Activated CD4-positive, alpha-beta memory T cell treated with anti-CD3 and anti-CD28 coated beads, Interleukin-2, amount 10 ng/mL, durations not matched to agents 7 days and 5 days (primary cell): ENCODE measurements around the gene PRR3. TPM values are rescaled to one million over a fixed set of nuclear protein-coding genes. Genes with fewer than 3 reads are reported as not detected.

Experiments
- total RNA-seq, 2 experiments: library from RNA; stranded (reverse); gene quantifications; one replicate each; pipeline ENCODE4 v1.2.3, GENCODE V29; 2021

Gene PRR3
- total RNA-seq, 2 experiments from 2014 or later, result 15.3 TPM

Other genes starting within 250 kb of the PRR3 start
- 10 to 100 TPM; 15.1 to 15.6 TPM for gene TRIM39, start 230.4 kb upstream of the PRR3 start, total RNA-seq
- 10 to 100 TPM; 34.2 to 35.7 TPM for gene RPP21, start 212.1 kb upstream of the PRR3 start, total RNA-seq
- gene HLA-E, start 67.8 kb upstream of the PRR3 start, total RNA-seq, result 100 to 1,000 TPM; 757 to 767 TPM
- gene GNL1, start 806 bp upstream of the PRR3 start, total RNA-seq, result 10 to 100 TPM; 62.1 to 70.8 TPM
- 10 to 100 TPM; 64.3 to 65.2 TPM for gene ABCF1, start 14.1 kb downstream of the PRR3 start, total RNA-seq
- 100 to 1,000 TPM in 1 of 2 experiments, 10 to 100 TPM in 1; 96.1 to 103 TPM for gene PPP1R10, start 59.9 kb downstream of the PRR3 start, total RNA-seq
- 10 to 100 TPM; 42.4 to 42.8 TPM for gene MRPS18B, start 60.5 kb downstream of the PRR3 start, total RNA-seq
- gene ATAT1, start 69.6 kb downstream of the PRR3 start, total RNA-seq, result 1 to 10 TPM; 6.3 to 8.0 TPM
- gene C6orf136, start 89.8 kb downstream of the PRR3 start, total RNA-seq, result 10 to 100 TPM; 21.7 to 24.4 TPM
- gene DHX16, start 115.7 kb downstream of the PRR3 start, total RNA-seq, result 10 to 100 TPM; 35.6 to 37.6 TPM
- gene PPP1R18, start 129.3 kb downstream of the PRR3 start, total RNA-seq, result 100 to 1,000 TPM; 269 to 283 TPM
- gene NRM, start 133.7 kb downstream of the PRR3 start, total RNA-seq, result 10 to 100 TPM; 40.5 to 41.1 TPM
- gene MDC1, start 160.0 kb downstream of the PRR3 start, total RNA-seq, result 10 to 100 TPM; 49.7 to 54.6 TPM
- gene TUBB, start 163.1 kb downstream of the PRR3 start, total RNA-seq, result 1,000 to 10,000 TPM; 1,162 to 1,172 TPM
- 100 to 1,000 TPM; 125 to 131 TPM for gene FLOT1, start 185.4 kb downstream of the PRR3 start, total RNA-seq
- gene IER3, start 187.3 kb downstream of the PRR3 start, total RNA-seq, result 10 to 100 TPM; 11.2 to 13.1 TPM